NK-92 treated with Interleukin-12 subunit alpha and Interleukin-12 subunit beta, amount 100 ng/mL, for 24 hours (cell line): ENCODE measurements around the gene NUCB1.
"Not testable (repeated sequence)": the region's sequence is repeated elsewhere in the genome, so short reads cannot be mapped to it uniquely, and the experiment has no call there.

Source experiments
- DNase-seq: peaks from one replicate; lab custom pipeline; 2025; lab: John Stamatoyannopoulos, UW

Gene NUCB1

DNA sequence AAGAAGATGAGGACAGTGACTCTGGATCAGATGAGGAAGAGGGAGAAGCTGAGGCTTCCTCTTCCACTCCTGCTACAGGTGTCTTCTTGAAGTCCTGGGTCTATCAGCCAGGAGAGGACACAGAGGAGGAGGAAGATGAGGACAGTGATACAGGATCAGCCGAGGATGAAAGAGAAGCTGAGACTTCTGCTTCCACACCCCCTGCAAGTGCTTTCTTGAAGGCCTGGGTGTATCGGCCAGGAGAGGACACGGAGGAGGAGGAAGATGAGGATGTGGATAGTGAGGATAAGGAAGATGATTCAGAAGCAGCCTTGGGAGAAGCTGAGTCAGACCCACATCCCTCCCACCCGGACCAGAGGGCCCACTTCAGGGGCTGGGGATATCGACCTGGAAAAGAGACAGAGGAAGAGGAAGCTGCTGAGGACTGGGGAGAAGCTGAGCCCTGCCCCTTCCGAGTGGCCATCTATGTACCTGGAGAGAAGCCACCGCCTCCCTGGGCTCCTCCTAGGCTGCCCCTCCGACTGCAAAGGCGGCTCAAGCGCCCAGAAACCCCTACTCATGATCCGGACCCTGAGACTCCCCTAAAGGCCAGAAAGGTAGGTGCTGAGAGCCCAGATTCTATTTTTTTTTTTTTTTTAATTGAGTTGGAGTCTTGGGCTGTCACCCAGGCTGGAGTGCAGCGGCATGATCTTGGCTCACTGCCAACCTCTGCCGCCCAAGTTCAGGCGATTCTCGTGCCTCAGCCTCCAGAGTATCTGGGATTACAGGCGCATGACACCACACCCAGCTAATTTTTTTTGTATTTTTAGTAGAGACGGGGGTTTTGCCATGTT lies 25.6 kb upstream of the NUCB1 start:
- DNase-seq, result peak; percentile 27

GRCh38 chr19:48876043-48876981 lies 23.8 kb upstream of the NUCB1 start:
- DNase-seq, result not testable (repeated sequence)

DNA sequence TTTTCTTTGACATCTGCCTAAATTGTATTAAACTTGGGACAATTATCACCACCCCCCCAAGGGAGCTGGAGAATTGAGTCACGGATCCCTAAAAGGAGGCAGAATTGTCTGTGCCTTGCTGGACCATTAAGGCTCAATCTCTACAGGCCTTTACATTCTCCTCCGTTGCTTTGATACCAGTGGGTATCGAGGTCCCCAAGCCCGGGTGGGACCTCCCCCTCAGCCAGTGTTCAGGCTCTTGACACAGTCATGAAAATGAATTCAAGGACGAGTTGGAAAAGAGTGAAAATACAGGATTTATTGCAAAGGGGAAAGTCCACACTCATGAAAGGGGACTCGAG lies 22.3 kb upstream of the NUCB1 start:
- DNase-seq, result no peak

- no peak for DNase-seq
These were observed 21.7 kb upstream of the NUCB1 start for GRCh38 chr19:48878196-48879024.

DNA sequence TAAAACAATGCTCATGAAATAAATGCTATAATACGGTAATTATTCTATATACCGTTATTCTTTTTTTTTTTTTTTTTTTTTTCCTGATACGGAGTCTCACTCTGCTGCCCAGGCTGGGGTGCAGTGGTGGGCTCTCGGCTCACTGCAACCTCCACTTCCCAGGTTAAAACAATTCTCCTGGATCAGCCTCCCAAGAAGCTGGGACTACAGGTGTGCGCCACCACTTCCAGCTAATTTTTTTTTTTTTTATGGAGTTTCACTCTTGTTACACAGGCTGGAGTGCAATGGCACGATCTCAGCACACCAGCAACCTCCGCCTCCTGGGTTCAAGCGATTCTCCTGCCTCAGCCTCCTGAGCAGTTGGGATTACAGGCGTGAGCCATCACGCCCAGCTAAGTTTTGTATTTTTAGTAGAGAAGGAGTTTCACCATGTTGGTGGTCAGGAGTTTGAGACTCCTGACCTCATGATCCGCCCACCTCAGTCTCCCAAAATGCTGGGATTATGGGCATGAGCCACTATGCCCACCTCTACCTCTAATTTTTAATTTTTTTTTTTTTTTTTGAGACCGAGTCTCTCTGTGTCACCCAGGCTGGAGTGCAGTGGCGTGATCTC lies 21.0 kb upstream of the NUCB1 start:
- DNase-seq, result no peak

DNA sequence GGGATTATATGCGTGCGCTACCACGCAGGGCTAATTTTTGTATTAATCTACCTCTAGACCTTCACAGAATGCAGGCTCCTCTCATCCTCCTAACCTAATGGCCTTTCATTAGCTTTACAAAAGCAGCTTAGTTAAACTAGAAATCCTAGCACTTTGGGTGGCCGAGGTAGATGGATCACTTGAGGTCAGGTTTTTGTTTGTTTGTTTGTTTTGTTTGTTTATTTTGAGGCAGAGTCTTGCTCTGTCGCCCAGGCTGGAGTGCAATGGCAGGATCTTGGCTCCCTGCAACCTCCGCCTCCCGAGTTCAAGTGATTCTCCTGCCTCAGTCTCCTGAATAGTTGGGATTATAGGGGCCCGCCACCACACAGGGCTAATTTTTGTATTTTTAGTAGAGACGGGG lies 20.4 kb upstream of the NUCB1 start:
- not testable (repeated sequence) for DNase-seq

- DNase-seq, result no peak
These were observed 18.1 kb upstream of the NUCB1 start for GRCh38 chr19:48881741-48882657.

DNA sequence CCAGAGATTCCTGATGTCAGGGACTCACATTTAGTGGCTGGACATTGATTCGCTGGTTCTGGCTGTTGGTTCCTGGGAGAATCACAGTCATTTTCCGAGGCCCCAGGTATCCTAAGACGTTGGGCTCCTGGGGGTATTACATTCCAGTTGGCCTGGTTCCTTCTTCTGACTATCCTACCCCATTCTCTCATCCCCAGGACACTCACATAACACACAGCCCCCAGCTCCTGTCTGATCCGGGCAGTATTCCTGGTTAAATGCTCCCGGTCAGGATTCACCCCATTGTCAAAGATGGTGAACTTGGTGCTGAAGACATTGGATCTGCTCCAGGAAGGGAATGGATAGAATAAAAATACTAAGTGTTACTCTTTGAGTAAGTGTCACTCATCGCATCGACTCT lies 16.4 kb upstream of the NUCB1 start:
- no peak for DNase-seq

DNA sequence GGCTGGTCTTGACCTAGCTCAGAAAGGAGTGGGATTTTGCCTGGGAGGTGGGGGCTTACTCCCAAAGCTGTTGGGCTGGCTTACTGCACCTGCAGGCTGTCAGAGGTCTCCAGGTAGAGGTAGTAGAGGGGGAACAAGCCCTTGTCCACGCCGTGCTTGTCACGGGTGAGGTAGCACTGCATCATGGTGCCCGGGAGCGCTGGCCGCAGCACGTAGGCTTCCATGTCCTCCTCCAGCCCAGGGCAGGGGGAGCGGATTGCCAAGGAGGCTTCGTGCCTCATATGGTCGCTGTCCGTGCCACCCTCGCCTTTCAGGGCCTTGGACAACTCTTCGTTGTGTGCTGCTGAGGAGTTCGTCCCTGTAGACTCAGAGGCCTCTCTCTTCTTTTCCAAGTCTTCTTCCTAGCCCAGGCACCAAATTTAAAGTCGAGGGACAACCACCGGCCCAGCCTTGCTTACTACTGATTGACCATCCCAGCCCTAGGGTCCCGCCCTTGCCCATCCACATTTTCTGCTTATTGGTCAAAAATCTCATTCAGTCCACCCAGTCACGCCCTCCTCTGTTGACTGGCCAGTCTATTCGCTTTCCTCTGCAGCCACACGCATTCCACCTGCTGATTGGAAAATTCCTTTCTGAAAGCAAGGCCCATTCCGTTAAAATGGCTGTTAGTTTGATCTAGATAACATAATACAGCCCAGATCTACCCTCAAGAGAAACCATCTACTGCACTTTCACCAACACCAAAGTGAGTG lies 12.1 kb upstream of the NUCB1 start:
- DNase-seq, result no peak

- not testable (repeated sequence) for DNase-seq
These were observed 10.6 kb upstream of the NUCB1 start for GRCh38 chr19:48889496-48889895.

DNA sequence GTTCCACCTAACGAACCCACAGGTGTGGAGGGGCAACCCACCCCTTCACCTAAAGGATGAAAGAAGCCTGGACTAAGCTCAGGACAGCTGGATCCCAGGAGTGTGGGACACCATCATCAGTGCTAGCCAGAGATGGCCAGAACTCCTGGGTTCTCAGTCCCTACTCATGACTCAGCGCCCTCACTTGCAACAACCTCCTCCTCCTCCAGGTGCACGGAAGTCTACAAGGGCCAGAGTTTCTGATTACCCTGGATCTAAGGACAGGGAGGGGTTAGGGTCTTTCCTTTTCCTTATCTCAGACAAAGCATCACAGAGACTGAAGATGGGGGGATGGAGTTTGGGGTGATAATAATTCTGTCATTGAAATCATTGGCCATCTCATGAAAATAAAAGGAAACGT lies 9.6 kb upstream of the NUCB1 start:
- no peak for DNase-seq

DNA sequence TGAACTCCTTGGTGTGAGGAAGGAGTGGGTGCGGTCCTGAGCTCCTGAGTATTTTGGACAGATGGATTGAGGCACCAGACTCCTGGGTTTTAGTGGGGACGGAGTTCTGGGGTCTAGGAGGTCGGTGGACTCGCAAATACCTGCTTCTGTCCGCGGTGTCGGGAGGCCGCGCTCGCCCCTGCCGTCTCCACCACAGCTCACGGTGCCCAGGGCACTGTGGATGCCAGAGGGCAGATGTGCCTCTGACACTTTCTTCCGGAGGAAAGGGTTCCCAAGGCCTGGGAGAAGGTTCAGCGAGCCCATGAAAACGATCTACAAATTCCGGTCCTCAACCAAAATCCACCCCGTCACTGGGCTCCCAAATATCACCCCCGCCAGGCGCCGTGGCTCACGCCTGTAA lies 4.9 kb upstream of the NUCB1 start:
- DNase-seq, result no peak

DNA sequence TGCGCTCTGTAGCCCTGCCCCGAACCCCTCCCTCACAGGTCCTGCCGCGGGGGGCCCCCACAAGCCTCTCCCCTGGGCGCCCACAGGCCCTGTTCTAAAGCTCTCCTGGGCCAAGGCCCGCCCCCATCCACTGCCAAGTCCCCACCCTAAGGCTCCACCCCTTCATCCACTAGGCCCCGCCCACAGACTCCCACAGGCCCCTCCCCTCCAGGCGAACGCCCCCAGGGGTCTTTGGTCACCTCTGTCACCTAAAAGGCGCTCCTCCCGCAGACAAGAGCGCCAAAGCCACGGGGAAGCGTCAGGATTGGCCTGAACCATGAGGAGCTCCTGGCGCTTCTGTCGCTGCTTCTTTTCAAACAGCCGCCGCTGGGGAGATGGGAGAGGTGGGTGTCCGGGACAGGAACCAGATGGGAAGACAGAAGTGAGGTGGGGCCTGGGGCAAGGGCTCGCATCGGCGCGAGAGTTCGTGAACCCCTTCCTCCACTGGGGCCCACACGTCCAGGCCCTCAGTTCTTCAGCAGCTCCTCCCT lies 3.9 kb upstream of the NUCB1 start:
- DNase-seq, result no peak

- no peak for DNase-seq
These were observed 2.9 kb upstream of the NUCB1 start for GRCh38 chr19:48897181-48897580.

- DNase-seq, result not testable (repeated sequence)
These were observed 744 bp upstream of the NUCB1 start for GRCh38 chr19:48899386-48899749.

GRCh38 chr19:48900477-48901406 lies 630 bp downstream of the NUCB1 start:
- no peak for DNase-seq

- DNase-seq, result not testable (repeated sequence)
These were observed 2.2 kb downstream of the NUCB1 start for GRCh38 chr19:48902291-48902690.

GRCh38 chr19:48903788-48904187 lies 3.7 kb downstream of the NUCB1 start:
- DNase-seq, result not testable (repeated sequence)

GRCh38 chr19:48905664-48906063 lies 5.6 kb downstream of the NUCB1 start:
- no peak for DNase-seq
